ENCODE results near the gene RUBCNL. TPM values are rescaled to one million over a fixed set of nuclear protein-coding genes. Genes with fewer than 3 reads are reported as not detected.

RUBCNL gene
- total and polyA plus RNA-seq, 2 of the 8 experiments (the other 6 are each of a cell fraction or from before 2014, with no cell fraction given) = 2.6 to 4.9 TPM

DNA sequence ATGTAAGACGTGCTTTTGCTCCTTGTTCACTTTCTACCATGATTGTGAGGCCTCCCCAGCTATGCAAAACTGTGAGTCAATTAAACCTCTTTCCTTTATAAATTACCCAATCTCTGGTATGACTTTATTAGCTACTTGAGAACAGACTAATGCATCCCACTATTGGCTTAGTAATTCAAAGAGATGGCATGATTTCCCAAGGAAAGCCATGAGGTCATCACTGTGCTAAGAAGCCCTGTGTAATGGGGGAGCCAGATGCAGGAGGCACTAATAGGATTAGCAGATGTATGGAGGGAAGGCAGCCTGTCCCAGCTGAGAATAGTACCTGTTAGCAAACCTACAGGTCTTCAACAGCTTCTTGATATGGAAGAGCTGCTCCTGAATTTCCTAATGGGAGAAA is 38.1 kb downstream of the RUBCNL start (continued):
- TF ChIP-seq CHD1 (IDR thresholded peaks at IDR 0.05; ENCODE audit: low read depth, low read length) (no peak), SIRT6 (IDR thresholded peaks at IDR 0.05; ENCODE audit: low read length) (no peak), YY1 (IDR thresholded peaks at IDR 0.05; ENCODE audit: low read depth, low read length) (no peak)
- TF ChIP-seq, protein P1, sequence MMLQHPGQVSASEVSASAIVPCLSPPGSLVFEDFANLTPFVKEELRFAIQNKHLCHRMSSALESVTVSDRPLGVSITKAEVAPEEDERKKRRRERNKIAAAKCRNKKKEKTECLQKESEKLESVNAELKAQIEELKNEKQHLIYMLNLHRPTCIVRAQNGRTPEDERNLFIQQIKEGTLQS (IDR thresholded peaks at IDR 0.05; ENCODE audit: insufficient read depth, low read depth, low read length) = no peak

All from H1 (cell line).